Neural progenitor cell (in vitro differentiated cells): Measurements from ENCODE around the gene RYR1.

ENCODE experiments used
- EZH2 ChIP-seq: fragments of 200-600 bp; sonication (generic); IDR thresholded peaks from 2 replicates; pipeline ENCODE4 v1.6.1; 2017; ENCODE audit warnings: antibody characterized with exemption, mild to moderate bottlenecking, moderate library complexity
- TF ChIP-seq, protein P1 (sequence below): fragments of 200-600 bp; sonication (generic); IDR thresholded peaks from 2 replicates; pipeline ENCODE4 v1.5.1; 2017; ENCODE audit warnings: antibody characterized with exemption, mild to moderate bottlenecking

GRCh38 chr19:38383743-38384142, 49.7 kb upstream of the RYR1 start:
- no peak for TF ChIP-seq EZH2
- TF ChIP-seq, protein P1, sequence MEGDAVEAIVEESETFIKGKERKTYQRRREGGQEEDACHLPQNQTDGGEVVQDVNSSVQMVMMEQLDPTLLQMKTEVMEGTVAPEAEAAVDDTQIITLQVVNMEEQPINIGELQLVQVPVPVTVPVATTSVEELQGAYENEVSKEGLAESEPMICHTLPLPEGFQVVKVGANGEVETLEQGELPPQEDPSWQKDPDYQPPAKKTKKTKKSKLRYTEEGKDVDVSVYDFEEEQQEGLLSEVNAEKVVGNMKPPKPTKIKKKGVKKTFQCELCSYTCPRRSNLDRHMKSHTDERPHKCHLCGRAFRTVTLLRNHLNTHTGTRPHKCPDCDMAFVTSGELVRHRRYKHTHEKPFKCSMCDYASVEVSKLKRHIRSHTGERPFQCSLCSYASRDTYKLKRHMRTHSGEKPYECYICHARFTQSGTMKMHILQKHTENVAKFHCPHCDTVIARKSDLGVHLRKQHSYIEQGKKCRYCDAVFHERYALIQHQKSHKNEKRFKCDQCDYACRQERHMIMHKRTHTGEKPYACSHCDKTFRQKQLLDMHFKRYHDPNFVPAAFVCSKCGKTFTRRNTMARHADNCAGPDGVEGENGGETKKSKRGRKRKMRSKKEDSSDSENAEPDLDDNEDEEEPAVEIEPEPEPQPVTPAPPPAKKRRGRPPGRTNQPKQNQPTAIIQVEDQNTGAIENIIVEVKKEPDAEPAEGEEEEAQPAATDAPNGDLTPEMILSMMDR: no peak
